ENCODE results near the gene KLHL9.
"Not testable (repeated sequence)": the region's sequence is repeated elsewhere in the genome, so short reads cannot be mapped to it uniquely, and the experiment has no call there.

Gene KLHL9

GRCh38 chr9:21334701-21335632, at the start of gene KLHL9:
Gene KLHL9, minus strand, starts transcription at chr9:21335404. Its CDS starts 545 bp downstream, at chr9:21334859.
- peak; percentile 85 for DNase-seq

- DNase-seq = no peak
Measured at GRCh38 chr9:21383627-21384026, 48.4 kb upstream of the KLHL9 start.

GRCh38 chr9:21381448-21382339, 46.5 kb upstream of the KLHL9 start:
- DNase-seq = no peak

- not testable (repeated sequence) for DNase-seq
Measured at GRCh38 chr9:21371467-21371866, 36.3 kb upstream of the KLHL9 start.

DNA sequence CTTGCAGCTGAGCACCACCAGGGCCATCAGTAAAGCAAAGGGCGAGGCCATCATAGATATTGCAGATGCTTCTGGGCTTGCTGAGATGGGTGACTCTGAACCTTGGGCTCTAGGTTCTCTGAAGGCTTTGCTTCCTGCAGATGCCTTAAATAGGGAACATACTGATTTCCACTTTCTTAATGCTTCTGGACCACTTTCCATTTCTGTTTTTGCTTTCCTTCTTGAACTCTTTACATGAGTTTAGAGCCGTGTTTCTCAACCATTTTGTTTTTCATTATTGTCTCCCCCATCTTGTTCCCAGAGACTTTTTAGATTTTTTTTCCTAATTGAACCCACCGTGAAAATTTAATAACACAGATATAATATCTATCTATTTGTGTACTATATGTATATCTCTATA, 32.8 kb upstream of the KLHL9 start, which contains the start of gene IFNA13:
Gene IFNA13 (minus strand): TSS at position 101 of the 400 bp plus-strand sequence. CDS start 47 bp downstream, at position 54.
- DNase-seq = no peak

DNA sequence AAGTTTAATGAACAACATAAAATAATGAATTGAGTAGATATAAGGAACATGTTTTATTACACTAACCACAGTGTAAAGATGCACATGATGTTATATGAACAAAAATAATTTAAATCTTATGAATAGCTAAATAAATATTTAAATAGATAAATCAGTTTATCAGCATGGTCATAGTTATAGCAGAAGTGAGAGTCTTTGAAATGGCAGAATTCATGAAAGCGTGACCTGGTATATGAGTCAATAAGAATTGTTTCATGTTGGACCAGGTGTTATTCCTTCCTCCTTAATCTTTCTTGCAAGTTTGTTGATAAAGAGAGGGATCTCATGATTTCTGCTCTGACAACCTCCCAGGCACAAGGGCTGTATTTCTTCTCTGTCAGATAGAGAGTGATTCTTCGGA, 32.0 kb upstream of the KLHL9 start:
- not testable (repeated sequence) for DNase-seq

- DNase-seq = no peak
Measured at GRCh38 chr9:21362287-21362686, 27.1 kb upstream of the KLHL9 start.

DNA sequence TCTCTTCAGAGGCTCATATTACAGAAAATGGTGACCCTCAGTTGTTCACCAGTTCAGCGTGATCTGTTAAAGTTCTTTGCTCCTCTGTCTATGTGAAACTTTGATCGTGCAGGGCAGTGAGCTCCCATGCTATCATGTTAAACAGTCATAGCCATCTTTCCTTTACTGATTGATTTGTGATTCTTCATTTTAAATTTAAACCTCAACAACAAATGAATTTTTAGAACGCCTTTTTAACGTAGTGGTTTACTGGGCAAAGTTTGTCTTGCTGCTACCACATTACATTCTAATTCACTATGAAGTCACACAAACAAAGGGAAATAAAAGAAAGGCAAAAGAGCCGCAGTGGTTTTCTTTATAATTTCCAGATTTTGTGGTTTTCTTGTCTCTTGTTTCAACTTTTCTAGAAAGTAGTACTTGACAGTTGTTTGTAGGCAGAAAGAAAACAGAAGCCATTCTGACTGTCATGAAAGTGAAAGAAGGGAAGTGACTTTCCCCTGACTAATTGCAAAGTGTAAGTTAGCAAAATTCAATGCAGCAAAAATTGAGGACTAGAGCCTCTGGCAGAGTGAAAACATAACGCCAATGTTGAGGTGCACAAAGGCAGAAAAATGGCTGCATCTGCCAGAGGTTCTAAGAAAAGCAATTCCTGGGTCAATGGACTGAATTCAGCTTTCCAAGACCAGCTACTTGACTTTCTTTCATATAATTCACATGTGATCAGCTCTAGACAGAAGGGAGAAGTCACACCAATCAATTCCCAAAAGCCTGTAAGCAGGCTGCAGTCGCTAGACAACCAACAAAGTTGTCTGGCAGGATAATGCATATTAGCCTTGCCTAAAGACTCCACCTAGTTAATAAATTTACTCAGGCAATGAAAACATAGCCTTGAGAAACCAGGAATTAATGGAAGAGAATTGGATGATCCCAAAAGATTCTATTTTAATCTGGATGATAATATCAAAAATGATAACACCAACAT, 22.6 kb upstream of the KLHL9 start:
- DNase-seq = no peak

- DNase-seq = no peak
Measured at GRCh38 chr9:21350787-21351186, 15.6 kb upstream of the KLHL9 start, which contains the start of gene IFNA6. Gene IFNA6, minus strand, starts transcription at chr9:21350887. Its CDS starts 0 bp downstream, at chr9:21350887.

- DNase-seq = no peak
Measured at GRCh38 chr9:21348430-21348970, 13.3 kb upstream of the KLHL9 start.

DNA sequence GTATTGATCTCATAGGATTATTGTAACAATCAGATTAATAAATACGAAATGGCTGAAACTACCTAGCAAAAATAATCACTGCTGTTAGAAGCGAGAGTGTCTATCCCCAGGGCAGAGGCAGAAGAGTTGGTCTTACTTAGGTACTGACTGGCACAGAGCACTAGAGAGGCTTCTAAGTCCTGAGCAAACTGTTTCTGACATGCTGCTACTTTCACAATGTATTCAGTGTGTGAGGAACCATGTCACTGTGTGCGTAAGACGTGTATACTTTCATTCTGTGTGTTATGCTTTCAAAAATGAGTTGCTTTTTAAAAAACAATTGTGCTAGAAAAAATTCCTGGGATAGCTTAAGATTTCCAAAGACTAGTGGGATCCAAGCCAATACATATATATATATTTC, 5.5 kb upstream of the KLHL9 start:
- no peak for DNase-seq

GRCh38 chr9:21336457-21336856, 1.3 kb upstream of the KLHL9 start:
- DNase-seq = no peak

- no peak for DNase-seq
Measured at GRCh38 chr9:21333226-21333625, 2.0 kb downstream of the KLHL9 start.

DNA sequence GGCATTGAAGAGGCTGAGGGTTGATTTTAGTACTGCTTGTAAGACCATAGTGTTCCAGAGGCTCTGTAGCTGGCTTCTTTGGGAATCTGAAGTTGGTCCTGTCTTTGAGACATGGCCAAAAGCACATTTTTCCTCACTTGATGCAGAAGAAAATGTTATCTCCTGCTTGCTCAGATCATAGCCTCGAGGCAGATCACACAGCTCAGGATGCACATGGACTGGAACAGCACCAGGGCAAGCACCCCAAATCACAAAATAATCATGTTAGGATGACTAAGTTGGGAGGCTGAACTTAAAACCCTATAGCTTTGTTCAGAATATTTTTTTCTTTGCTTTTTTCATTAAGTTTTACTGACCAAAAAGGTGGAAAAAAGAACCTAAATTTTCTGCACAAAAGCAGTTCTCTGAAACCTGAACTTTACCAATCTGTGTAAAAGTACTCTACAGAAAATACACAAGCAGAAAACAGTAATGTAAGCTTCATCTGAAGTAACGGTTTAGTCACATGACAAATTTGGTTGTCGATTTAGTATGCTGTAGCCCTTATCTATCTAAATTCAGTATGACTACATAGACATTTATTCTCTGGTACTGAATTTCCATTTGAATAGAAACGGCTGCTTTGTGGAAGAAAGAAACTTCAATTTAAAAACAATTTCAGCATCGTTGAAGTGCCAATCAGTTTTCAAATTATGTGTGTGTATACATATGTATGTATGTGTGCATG, 3.4 kb downstream of the KLHL9 start:
- no peak for DNase-seq

- DNase-seq = no peak
Measured at GRCh38 chr9:21326526-21327139, 8.6 kb downstream of the KLHL9 start.

- DNase-seq = no peak
Measured at GRCh38 chr9:21324047-21324446, 11.2 kb downstream of the KLHL9 start.

- DNase-seq = no peak
Measured at GRCh38 chr9:21322911-21323461, 12.2 kb downstream of the KLHL9 start.

DNA sequence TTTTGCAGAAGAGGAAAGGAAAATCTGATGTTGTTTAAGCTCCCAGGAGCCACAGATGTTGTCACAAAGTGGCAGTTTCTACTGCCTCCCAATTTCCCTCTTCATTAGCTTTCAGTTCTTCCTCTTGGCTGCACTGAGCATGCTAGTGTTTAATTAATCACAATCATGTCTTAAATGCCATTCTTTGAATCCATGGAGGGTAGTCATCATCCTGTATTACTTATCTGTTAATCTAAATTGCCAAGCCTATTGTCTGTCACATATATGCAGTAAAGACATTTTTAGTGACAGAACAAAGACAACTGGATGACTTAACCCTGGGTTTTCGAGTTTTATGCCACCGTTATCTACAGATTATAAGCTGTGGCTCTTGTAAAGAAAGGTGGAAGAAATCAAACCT, 14.7 kb downstream of the KLHL9 start:
- DNase-seq = no peak

GRCh38 chr9:21317956-21318923, 17.0 kb downstream of the KLHL9 start:
- DNase-seq = no peak
